Neuronal stem cell (in vitro differentiated cells): ENCODE measurements around the gene TBX22.
"Not testable (repeated sequence)": the region's sequence is repeated elsewhere in the genome, so short reads cannot be mapped to it uniquely, and the experiment has no call there.

Experiments used
- DNase-seq: peaks from one replicate; pipeline ENCODE4 v3.0.0-alpha.2; 2013; ENCODE audit warnings: low spot score
- H2AFZ ChIP-seq: one replicate; pipeline ENCODE4 v1.6.1; 2013; ENCODE audit warnings: mild to moderate bottlenecking, low read length, inconsistent platforms
- H2AK5ac ChIP-seq: 2 replicates; pipeline ENCODE4 v1.6.1; 2013; ENCODE audit warnings: low read depth, mild to moderate bottlenecking, inconsistent platforms, low read length, moderate library complexity, mixed read lengths
- H2BK120ac ChIP-seq: 2 replicates; pipeline ENCODE4 v1.6.1; 2013; ENCODE audit warnings: low read depth, mild to moderate bottlenecking, inconsistent platforms, low read length, moderate library complexity, mixed read lengths
- H2BK12ac ChIP-seq: one replicate; pipeline ENCODE4 v1.6.1; 2013; ENCODE audit warnings: low read length, inconsistent platforms
- H2BK15ac ChIP-seq: 2 replicates; pipeline ENCODE4 v1.6.1; 2013; ENCODE audit warnings: mild to moderate bottlenecking, low read length, inconsistent platforms, mixed read lengths
- H2BK5ac ChIP-seq: one replicate; pipeline ENCODE4 v1.6.1; 2013; ENCODE audit warnings: inconsistent platforms, mild to moderate bottlenecking, low read length, moderate library complexity
- H3K14ac ChIP-seq: one replicate; pipeline ENCODE4 v1.6.1; 2013; ENCODE audit warnings: low read length, inconsistent platforms
- H3K18ac ChIP-seq: 2 replicates; pipeline ENCODE4 v1.6.1; 2013; ENCODE audit warnings: low read length, inconsistent platforms
- H3K23ac ChIP-seq: 2 replicates; pipeline ENCODE4 v1.6.1; 2013; ENCODE audit warnings: low read depth, mild to moderate bottlenecking, mixed read lengths, low read length, inconsistent platforms; ENCODE audit not compliant: poor library complexity
- H3K27ac ChIP-seq: replicated peaks from 3 replicates; pipeline ENCODE4 v1.5.1; 2013; ENCODE audit warnings: low read length, inconsistent platforms
- H3K27me3 ChIP-seq, 3 experiments: 2 replicates each; pipeline ENCODE4 v1.6.1; 2013; ENCODE audit warnings: low read length in 3 of 3, mild to moderate bottlenecking in 2 of 3, inconsistent platforms in 1 of 3, low read depth in 1 of 3, mixed read lengths in 1 of 3, moderate library complexity in 1 of 3; ENCODE audit not compliant: control insufficient read depth in 3 of 3, insufficient read depth in 3 of 3
- H3K36me3 ChIP-seq, 2 donors: replicated peaks in 1 of 2; 2 replicates each; pipeline ENCODE4 v1.6.1; 2013; ENCODE audit warnings: low read length in 2 of 2; ENCODE audit not compliant: control insufficient read depth in 2 of 2, insufficient read depth in 2 of 2
- H3K4ac ChIP-seq: 2 replicates; pipeline ENCODE4 v1.6.1; 2013; ENCODE audit warnings: inconsistent platforms, mild to moderate bottlenecking, low read length, moderate library complexity
- H3K4me1 ChIP-seq, 2 donors: 1 replicate in 1 of 2; 2 replicates in 1 of 2; pipeline ENCODE4 v1.6.1; 2013; ENCODE audit warnings: low read length in 2 of 2, low read depth in 1 of 2; ENCODE audit not compliant: control insufficient read depth in 2 of 2, insufficient read depth in 1 of 2
- H3K4me2 ChIP-seq: one replicate; pipeline ENCODE4 v1.6.1; 2013; ENCODE audit warnings: mild to moderate bottlenecking, low read length, inconsistent platforms; ENCODE audit not compliant: insufficient read depth, poor library complexity, severe bottlenecking
- H3K4me3 ChIP-seq, 2 donors: 2 replicates each; pipeline ENCODE4 v1.5.1; 2013; ENCODE audit warnings: low read length in 2 of 2, mild to moderate bottlenecking in 2 of 2, inconsistent platforms in 1 of 2, moderate library complexity in 1 of 2
- H3K79me1 ChIP-seq: one replicate; pipeline ENCODE4 v1.6.1; 2013; ENCODE audit warnings: low read depth, mild to moderate bottlenecking, inconsistent platforms, low read length, moderate library complexity
- H3K9ac ChIP-seq: one replicate; pipeline ENCODE4 v1.6.1; 2013; ENCODE audit warnings: mild to moderate bottlenecking, low read depth, low read length, inconsistent platforms; ENCODE audit not compliant: poor library complexity
- H3K9me3 ChIP-seq, 2 donors: replicated peaks in 1 of 2; 2 replicates each; pipeline versions ENCODE3 to v1.6.1; 2013; ENCODE audit warnings: low read length in 2 of 2, mild to moderate bottlenecking in 2 of 2, inconsistent platforms in 1 of 2, low read depth in 1 of 2, mixed read lengths in 1 of 2, moderate library complexity in 1 of 2; ENCODE audit not compliant: control insufficient read depth in 2 of 2, insufficient read depth in 1 of 2
- H4K8ac ChIP-seq: one replicate; pipeline ENCODE4 v1.6.1; 2013; ENCODE audit warnings: low read depth, mild to moderate bottlenecking, inconsistent platforms, low read length, moderate library complexity
- H4K91ac ChIP-seq: one replicate; pipeline ENCODE4 v1.6.1; 2013; ENCODE audit warnings: low read length, low read depth, mild to moderate bottlenecking, inconsistent platforms; ENCODE audit not compliant: poor library complexity
- WGBS, 2 donors: extraction: QIAGEN DNeasy Blood & Tissue Kit; methylation state at CpG; one replicate each; pipeline ENCODE4 v1.1.7; 2013; ENCODE audit warnings: missing lambda C conversion rate in 2 of 2, mixed read lengths in 1 of 2; ENCODE audit not compliant: insufficient read length in 2 of 2, insufficient replicate concordance in 1 of 2; ENCODE audit errors: extremely low coverage in 2 of 2; 5-methylcytosine and 5-hydroxymethylcytosine counted together

TBX22 gene

GRCh38 chrX:80066156-80066555 is 51.6 kb downstream of the TBX22 start:
- H3K4me1 ChIP-seq, H3K36me3 ChIP-seq, H2BK12ac ChIP-seq, H4K8ac ChIP-seq, H3K23ac ChIP-seq, H3K79me1 ChIP-seq, H4K91ac ChIP-seq, H2BK5ac ChIP-seq, H3K4me2 ChIP-seq, H3K27me3 ChIP-seq, H3K4me3 ChIP-seq, H2BK120ac ChIP-seq, H2AFZ ChIP-seq, H3K18ac ChIP-seq, H2BK15ac ChIP-seq, H3K4ac ChIP-seq, H2AK5ac ChIP-seq, DNase-seq, H3K14ac ChIP-seq, H3K27ac ChIP-seq, H3K9me3 ChIP-seq, H3K9ac ChIP-seq: not testable (repeated sequence)
- WGBS, 2 donors = no CpG with 5 or more reads among the region's 6 CpGs

- H2BK12ac ChIP-seq, H2BK15ac ChIP-seq, H3K79me1 ChIP-seq, DNase-seq, H2BK5ac ChIP-seq, H3K27me3 ChIP-seq, H3K23ac ChIP-seq, H4K91ac ChIP-seq, H2BK120ac ChIP-seq, H3K36me3 ChIP-seq, H2AFZ ChIP-seq, H3K27ac ChIP-seq, H2AK5ac ChIP-seq, H3K9ac ChIP-seq, H3K4me1 ChIP-seq, H3K18ac ChIP-seq, H3K4me2 ChIP-seq, H4K8ac ChIP-seq, H3K4me3 ChIP-seq, H3K4ac ChIP-seq, H3K9me3 ChIP-seq, H3K14ac ChIP-seq: not testable (repeated sequence)
- whole genome bisulfite sequencing, 2 donors = no CpG with 5 or more reads among the region's 1 CpG
These were observed 61.1 kb downstream of the TBX22 start for GRCh38 chrX:80075625-80076024.
